Endothelial cell of umbilical vein (primary cell): ENCODE results near the gene TSPAN15. TPM values are rescaled to one million over a fixed set of nuclear protein-coding genes. Genes with fewer than 3 reads are reported as not detected.

Source experiments
- BruUV-seq: library from RNA; stranded (reverse); fragments of 400-500 nt; replicated peaks from 2 replicates; lab custom pipeline; 2021; lab: Mats Ljungman, UMichigan
- CTCF ChIA-PET: fragments of 300-600, 350-600 bp; sonication (Branson Sonifier 250); formaldehyde crosslinking; loops from one replicate; lab custom pipeline; 2021; ENCODE audit warnings: antibody characterized with exemption, inconsistent platforms; lab: Charles Lee
- POLR2A ChIA-PET: fragments of 300-600, 350-600 bp; sonication (Branson Sonifier 250); formaldehyde crosslinking; loops from one replicate; lab custom pipeline; 2021; ENCODE audit warnings: antibody characterized with exemption, inconsistent platforms; lab: Charles Lee
- DNase-seq: peaks from one replicate; pipeline ENCODE4 v3.0.0-alpha.2; 2011; ENCODE audit warnings: low read depth, low spot score
- FAIRE-seq: peaks from 2 replicates; lab custom pipeline; 2011; peaks lifted over from hg19 to GRCh38; lab: Jason Lieb, UNC
- H2AFZ ChIP-seq: 2 replicates; pipeline ENCODE4 v1.6.0; 2012; ENCODE audit warnings: low read depth, low read length, control low read depth, inconsistent platforms
- H3K27ac ChIP-seq: 2 replicates; pipeline ENCODE4 v1.5.1; 2011; ENCODE audit warnings: low read depth, mild to moderate bottlenecking, control low read depth, low read length, moderate library complexity; ENCODE audit not compliant: insufficient read depth
- H3K27me3 ChIP-seq, 2 experiments: 2 replicates each; pipeline versions ENCODE4 v1.6.0 to v1.6.1; 2011; ENCODE audit warnings: low read length in 2 of 2, mixed read lengths in 1 of 2; ENCODE audit not compliant: control insufficient read depth in 2 of 2, insufficient read depth in 2 of 2
- H3K36me3 ChIP-seq, 2 experiments: 2 replicates in 1 of 2; 3 replicates in 1 of 2; pipeline ENCODE4 v1.5.1; 2011; ENCODE audit warnings: low read length in 2 of 2, mild to moderate bottlenecking in 1 of 2, moderate library complexity in 1 of 2; ENCODE audit not compliant: control insufficient read depth in 2 of 2, insufficient read depth in 2 of 2; ENCODE audit errors: extremely low read depth in 1 of 2
- H3K4me1 ChIP-seq: 3 replicates; pipeline ENCODE4 v1.5.1; 2011; ENCODE audit warnings: mild to moderate bottlenecking, low read length; ENCODE audit not compliant: control insufficient read depth, insufficient read depth; ENCODE audit errors: extremely low read depth
- H3K4me2 ChIP-seq: 2 replicates; pipeline ENCODE4 v1.6.1; 2011; ENCODE audit warnings: low read length, control low read depth, mixed read lengths; ENCODE audit not compliant: insufficient read depth
- H3K4me3 ChIP-seq, 3 experiments: fragments of 200-600 bp in 1 of 3; sonication (generic), shearing (Covaris generic) in 1 of 3; replicated peaks in 1 of 3; 2 replicates each; pipeline ENCODE4 v1.5.1; 2011 to 2016; ENCODE audit warnings: control low read depth in 3 of 3, low read length in 3 of 3, mild to moderate bottlenecking in 2 of 3, inconsistent platforms in 1 of 3, low read depth in 1 of 3, moderate library complexity in 1 of 3; ENCODE audit not compliant: insufficient read depth in 1 of 3
- H3K79me2 ChIP-seq: 2 replicates; pipeline ENCODE4 v1.6.0; 2012; ENCODE audit warnings: low read length, inconsistent platforms; ENCODE audit not compliant: control insufficient read depth, insufficient read depth
- H3K9ac ChIP-seq: replicated peaks from 2 replicates; pipeline ENCODE3; 2011; ENCODE audit warnings: low read length, control low read depth; ENCODE audit not compliant: insufficient read depth; ENCODE audit errors: extremely low read depth
- H3K9me1 ChIP-seq: replicated peaks from 3 replicates; pipeline ENCODE4 v1.6.0; 2011; ENCODE audit warnings: mild to moderate bottlenecking, low read length; ENCODE audit not compliant: control insufficient read depth, insufficient read depth; ENCODE audit errors: extremely low read depth
- H3K9me3 ChIP-seq: replicated peaks from 2 replicates; pipeline ENCODE4 v1.5.1; 2012; ENCODE audit warnings: low read length, inconsistent platforms; ENCODE audit not compliant: control insufficient read depth, insufficient read depth
- H4K20me1 ChIP-seq: replicated peaks from 2 replicates; pipeline ENCODE3; 2011; ENCODE audit warnings: mild to moderate bottlenecking, low read length; ENCODE audit not compliant: control insufficient read depth, insufficient read depth; ENCODE audit errors: extremely low read depth
- CTCF ChIP-seq, 2 donors: IDR thresholded peaks; 1 replicate in 1 of 2; 2 replicates in 1 of 2; pipeline ENCODE4 v1.5.1; 2011; ENCODE audit warnings: low read length in 2 of 2, mild to moderate bottlenecking in 2 of 2, moderate library complexity in 2 of 2, control low read depth in 1 of 2, inconsistent platforms in 1 of 2, low read depth in 1 of 2; ENCODE audit not compliant: insufficient read depth in 1 of 2; ENCODE audit errors: extremely low read depth in 1 of 2
- EZH2 ChIP-seq: IDR thresholded peaks from 2 replicates; pipeline ENCODE4 v1.6.1; 2012; ENCODE audit warnings: borderline replicate concordance, low read depth, mild to moderate bottlenecking, moderate library complexity, low read length, inconsistent platforms; ENCODE audit not compliant: severe bottlenecking
- FOS ChIP-seq: IDR thresholded peaks from 2 replicates; pipeline ENCODE4 v1.6.1; 2011; ENCODE audit warnings: mild to moderate bottlenecking, low read length, moderate library complexity, borderline replicate concordance; ENCODE audit not compliant: insufficient read depth
- GATA2 ChIP-seq: IDR thresholded peaks from 2 replicates; pipeline ENCODE4 v1.7.0; 2011; ENCODE audit warnings: low read depth, mild to moderate bottlenecking, moderate library complexity, mixed read lengths, low read length; ENCODE audit not compliant: insufficient read length, insufficient read depth
- JUN ChIP-seq: IDR thresholded peaks from 2 replicates; pipeline ENCODE4 v1.6.1; 2011; ENCODE audit warnings: borderline replicate concordance, low read depth; ENCODE audit not compliant: insufficient read length, insufficient read depth
- MYC ChIP-seq: IDR thresholded peaks from one replicate; pipeline ENCODE4 v1.6.1; 2011; ENCODE audit warnings: mild to moderate bottlenecking, low read depth, low read length
- POLR2A ChIP-seq: IDR thresholded peaks from 2 replicates; pipeline ENCODE4 v1.6.1; 2012; ENCODE audit warnings: low read depth, mild to moderate bottlenecking, control low read depth, low read length
- POLR2AphosphoS5 ChIP-seq: IDR thresholded peaks from 2 replicates; pipeline ENCODE4 v1.6.1; 2012; ENCODE audit warnings: low read depth, mild to moderate bottlenecking, control low read depth, low read length, moderate library complexity; ENCODE audit not compliant: insufficient read depth
- dilution Hi-C: fragments of 300-500 bp; cut with MboI; formaldehyde crosslinking; loops from one replicate; pipeline ENCODE4 v1.15.0; 2019; ENCODE audit warnings: low sequenced_read_pairs; ENCODE audit not compliant: extremely low pct_ligation_motif_present
- intact Hi-C: fragments of 100-400 bp; cut with micrococcal nuclease; formaldehyde crosslinking; loops from one replicate; pipeline ENCODE4 v1.10.0; 2022
- polyA plus RNA-seq, 4 experiments: library from polyadenylated mRNA; depleted of rRNA in 3 of 4; stranded (reverse) in 3 of 4; unstranded in 1 of 4; fragments of >200 nt; gene quantifications; 2 replicates each; pipeline versions ENCODE4 v1.2.1 to v1.2.3, GENCODE V29; 2011 to 2012; ENCODE audit warnings: missing spikeins in 1 of 4
- total RNA-seq: library from RNA; stranded (reverse); gene quantifications from 2 replicates; pipeline ENCODE4 v1.2.3, GENCODE V29; 2021
- TF ChIP-seq, protein P1 (sequence below): IDR thresholded peaks from 2 replicates; pipeline ENCODE4 v1.6.1; 2011; ENCODE audit not compliant: insufficient read depth, insufficient read length

TSPAN15 gene
- total and polyA plus RNA-seq, 2 donors (not counting 3 experiments of a cell fraction or from before 2014, with no cell fraction given): 78.4 to 189 TPM

GRCh38 chr10:69437321-69438259, 13.7 kb upstream of the TSPAN15 start:
- H4K20me1 ChIP-seq: no peaks in the 10 kb centered on the region
- no peak overlapping the region for H2AFZ ChIP-seq
- ChIA-PET CTCF (interaction anchor here (1.0 to 1.2 kb wide), 2 partner anchors 10 to 12 kb away, joined by 4 to 7 read pairs; no protein-coding TSS in a partner anchor), POLR2A (no interaction called here)
- no peaks in the 10 kb centered on the region for H3K9me1 ChIP-seq
- H3K9me3 ChIP-seq: no peaks in the 10 kb centered on the region
- no peaks in the 10 kb centered on the region for H3K79me2 ChIP-seq
- no TSS peak for BruUV-seq
- intact Hi-C loops: no loop called here
- no peak for TF ChIP-seq JUN
- no peak for TF ChIP-seq POLR2A
- TF ChIP-seq EZH2: no peak
- TF ChIP-seq CTCF (IDR thresholded peaks at IDR 0.05; ENCODE audit: extremely low read depth in 1 of 2, insufficient read depth in 1 of 2, low read depth in 1 of 2, low read length in 2 of 2): no peak
- no peak for TF ChIP-seq POLR2AphosphoS5
- TF ChIP-seq, protein P1, sequence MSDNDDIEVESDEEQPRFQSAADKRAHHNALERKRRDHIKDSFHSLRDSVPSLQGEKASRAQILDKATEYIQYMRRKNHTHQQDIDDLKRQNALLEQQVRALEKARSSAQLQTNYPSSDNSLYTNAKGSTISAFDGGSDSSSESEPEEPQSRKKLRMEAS: no peak
- no peak for TF ChIP-seq FOS
- no peak for TF ChIP-seq MYC
- no peak for TF ChIP-seq GATA2
- no peak overlapping the region for H3K4me2 ChIP-seq
- no peaks in the 10 kb centered on the region for H3K36me3 ChIP-seq
- dilution Hi-C loops: no loop called here
- no peak overlapping the region for H3K4me3 ChIP-seq
- H3K27me3 ChIP-seq: no peaks in the 10 kb centered on the region
- H3K9ac ChIP-seq: no peak overlapping the region
- FAIRE-seq (peak; percentile 26), DNase-seq (no peak)
- H3K4me1 ChIP-seq: peaks cover 8% of the 10 kb centered on the region
- H3K27ac ChIP-seq: no peak overlapping the region
